Eye (tissue), 1 donor: ENCODE measurements around the gene RASGRF2.
"Not testable (repeated sequence)": the region's sequence is repeated elsewhere in the genome, so short reads cannot be mapped to it uniquely, and the experiment has no call there.

Experiments used
- DNase-seq: peaks from one replicate; pipeline ENCODE4 v3.0.0-alpha.2; 2015

Gene RASGRF2

DNA sequence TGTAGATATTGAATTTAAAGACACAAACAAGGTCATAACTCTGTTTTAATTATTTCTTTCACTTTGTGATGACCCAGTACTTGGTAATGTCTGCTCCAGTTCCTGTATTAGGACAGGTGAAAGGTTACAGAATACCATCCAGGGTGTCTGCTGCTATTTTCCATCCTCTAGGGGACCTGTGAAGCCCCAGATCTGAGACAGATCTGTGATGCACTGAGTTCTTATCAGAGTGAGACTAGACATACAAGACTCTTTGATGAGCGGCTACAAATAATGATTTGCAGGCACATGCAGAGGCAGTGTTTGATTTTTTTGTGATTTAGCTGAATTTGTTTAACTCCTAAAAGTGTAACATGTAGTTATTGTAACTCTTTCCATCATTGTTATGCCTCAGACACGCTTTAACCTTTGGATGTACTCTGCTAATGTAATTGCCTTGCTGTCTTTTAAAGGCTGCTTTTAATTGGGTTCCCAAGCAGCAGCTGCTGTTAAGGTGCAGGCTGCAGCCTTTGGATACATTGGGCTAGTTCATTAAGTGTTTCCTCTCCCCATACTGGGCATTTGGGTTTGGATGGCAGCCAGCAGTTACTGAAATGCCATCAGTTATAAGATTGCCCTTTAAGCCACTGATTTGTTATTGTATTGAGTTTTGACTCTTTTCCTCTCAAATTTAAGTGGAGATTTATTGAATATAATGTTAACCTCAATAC is 63.3 kb downstream of the RASGRF2 start:
- peak; percentile 49 for DNase-seq

DNA sequence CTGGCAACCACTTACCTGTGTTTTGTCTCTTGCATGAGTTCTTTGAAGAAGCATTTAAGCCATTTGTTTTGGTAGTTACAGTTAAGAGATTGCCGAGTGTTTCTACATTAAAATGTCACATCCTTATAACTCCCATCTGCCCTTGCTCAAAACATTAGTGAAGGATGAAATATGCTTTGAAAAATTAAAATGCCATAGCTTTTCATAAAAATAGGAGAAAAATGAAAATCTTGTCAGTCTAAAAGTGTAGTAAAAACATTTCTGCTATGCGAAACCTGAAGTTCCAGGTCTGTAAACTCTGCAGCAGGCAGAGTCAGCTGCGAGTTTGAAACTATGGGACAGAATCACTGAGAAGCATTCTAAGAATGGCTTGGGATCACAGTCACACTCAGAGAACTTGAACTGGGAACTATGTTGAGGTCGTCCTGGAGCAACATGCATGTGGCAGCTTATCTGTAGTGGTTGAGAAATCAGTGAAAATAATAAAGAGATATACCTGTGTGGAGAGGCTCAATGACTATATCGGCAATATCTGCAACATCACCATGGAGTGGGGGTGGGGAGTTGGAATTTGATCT is 67.4 kb downstream of the RASGRF2 start:
- DNase-seq = no peak

DNA sequence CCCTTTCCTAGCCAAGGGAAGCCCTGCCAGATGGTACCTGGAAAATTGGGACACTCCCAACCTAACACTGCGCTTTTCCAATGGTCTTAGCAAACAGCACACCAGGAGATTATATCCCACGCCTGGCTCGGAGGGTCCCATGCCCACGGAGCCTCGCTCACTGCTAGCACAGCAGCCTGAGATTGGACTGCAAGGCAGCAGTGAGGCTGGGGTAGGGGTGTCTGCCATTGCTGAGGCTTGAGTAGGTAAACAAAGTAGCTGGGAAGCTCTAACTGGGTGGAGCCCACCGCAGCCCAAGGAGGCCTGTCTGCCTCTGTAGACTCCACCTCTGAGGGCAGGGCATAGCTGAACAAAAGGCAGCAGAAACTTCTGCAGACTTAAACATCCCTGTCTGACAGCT is 68.7 kb downstream of the RASGRF2 start:
- DNase-seq = not testable (repeated sequence)

DNA sequence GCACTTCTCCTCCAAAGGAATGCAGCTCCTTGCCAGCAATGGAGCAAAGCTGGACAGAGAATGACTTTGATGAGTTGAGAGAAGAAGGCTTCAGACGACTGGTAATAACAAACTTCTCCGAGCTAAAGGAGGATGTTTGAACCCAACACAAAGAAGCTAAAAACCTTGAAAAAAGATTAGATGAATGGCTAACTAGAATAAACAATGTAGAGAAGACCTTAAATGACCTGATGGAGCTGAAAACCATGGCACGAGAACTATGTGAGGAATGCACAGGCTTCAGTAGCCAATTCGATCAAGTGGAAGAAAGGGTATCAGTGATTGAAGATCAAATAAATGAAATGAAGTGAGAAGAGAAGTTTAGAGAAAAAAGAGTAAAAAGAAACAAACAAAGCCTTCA is 69.6 kb downstream of the RASGRF2 start:
- DNase-seq = not testable (repeated sequence)

DNA sequence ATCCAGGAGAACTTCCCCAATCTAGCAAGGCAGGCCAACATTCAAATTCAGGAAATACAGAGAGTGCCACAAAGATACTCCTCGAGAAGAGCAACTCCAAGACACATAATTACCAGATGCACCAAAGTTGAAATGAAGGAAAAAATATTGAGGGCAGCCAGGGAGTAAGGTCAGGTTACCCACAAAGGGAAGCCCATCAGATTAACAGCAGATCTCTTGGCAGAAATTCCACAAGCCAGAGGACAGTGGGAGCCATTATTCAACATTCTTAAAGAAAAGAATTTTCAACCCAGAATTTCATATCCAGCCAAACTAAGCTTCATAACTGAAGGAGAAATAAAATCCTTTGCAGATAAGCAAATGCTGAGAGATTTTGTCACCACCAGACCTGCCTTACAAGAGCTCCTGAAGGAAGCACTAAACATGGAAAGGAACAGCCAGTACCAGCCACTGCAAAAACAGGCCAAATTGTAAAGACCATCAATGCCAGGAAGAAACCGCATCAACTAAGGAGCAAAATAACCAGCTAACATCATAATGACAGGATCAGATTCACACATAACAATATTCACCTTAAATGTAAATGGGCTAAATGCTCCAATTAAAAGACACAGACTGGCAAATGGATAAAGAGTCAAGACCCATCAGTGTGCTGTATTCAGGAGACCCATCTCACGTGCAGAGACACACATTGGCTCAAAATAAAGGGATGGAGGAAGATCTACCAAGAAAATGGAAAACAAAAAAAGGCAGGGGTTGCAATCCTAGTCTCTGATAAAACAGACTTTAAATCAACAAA is 70.3 kb downstream of the RASGRF2 start:
- DNase-seq = not testable (repeated sequence)

DNA sequence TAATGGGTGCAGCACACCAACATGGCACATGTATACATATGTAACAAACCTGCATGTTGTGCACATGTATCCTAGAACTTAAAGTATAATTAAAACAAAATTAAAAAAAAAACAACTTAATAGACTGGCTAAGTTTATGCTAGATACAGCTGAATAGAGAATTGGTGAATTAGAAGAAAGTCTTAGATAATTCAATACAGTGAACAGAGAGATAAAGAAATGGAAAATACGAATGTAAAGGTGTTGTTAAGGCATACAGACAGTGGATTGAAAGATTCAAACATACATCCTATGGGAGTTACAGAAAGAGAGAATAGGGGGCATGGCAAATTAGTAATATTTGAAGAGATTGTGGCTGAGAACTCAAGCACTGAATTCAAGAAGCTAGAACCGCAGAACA is 75.4 kb downstream of the RASGRF2 start:
- no peak for DNase-seq

DNA sequence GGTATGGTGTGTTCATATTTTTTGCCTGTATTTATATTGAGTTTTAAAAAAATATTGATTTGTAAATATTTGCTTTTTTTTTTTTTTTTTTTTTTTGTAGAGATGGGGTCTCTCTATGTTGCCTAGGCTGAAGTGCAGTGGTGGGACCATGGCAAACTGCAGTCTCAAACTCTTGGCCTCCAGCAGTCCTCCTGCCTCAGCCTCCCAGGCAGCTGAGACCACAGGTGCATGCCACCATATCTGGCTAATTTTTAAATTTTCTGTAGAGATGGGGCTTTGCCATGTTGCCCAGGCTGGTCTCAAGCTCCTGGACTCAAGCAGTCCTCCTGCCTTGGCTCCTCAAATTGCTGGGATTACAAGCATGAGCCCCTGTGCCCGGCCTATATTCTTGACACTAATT is 78.3 kb downstream of the RASGRF2 start:
- DNase-seq = no peak

DNA sequence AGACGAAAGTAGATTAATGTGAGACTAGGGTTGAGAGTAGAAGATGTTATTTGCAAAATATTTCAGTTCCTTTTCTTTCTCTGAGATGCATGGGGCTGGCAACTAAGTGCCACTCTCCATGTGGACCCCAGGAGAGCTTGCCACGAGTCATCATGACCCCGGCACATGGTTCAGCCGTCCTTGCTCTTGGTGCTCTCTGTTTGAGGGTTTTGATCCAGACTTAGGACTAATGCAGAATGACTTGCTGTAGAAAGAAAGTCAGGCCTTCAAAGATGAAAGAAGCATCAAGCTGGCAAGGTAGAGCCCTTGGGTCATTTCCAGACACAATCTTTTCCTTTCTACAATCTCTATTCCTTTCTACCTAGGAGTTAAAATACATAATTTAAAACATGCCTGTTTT is 84.7 kb downstream of the RASGRF2 start:
- no peak for DNase-seq

DNA sequence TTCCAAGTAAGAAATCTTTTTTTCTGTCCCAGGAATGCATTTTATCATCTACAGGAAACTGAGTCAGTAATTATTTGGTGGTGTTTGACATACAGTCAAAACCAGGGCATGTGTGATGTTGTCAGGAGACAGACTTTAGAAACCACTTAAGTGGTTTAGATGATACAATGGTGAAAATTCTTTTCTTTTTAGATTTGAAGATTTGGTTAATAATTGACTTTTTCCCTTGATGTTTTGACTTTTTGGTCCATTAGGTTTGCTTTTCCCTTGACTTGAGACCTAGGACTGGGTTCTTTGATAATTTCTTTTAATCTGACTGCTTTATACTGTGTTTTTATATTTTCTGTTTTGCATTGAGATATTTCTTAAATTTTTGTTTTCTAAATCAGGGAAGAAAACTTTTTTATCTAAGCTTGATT is 85.2 kb downstream of the RASGRF2 start:
- DNase-seq = no peak

DNA sequence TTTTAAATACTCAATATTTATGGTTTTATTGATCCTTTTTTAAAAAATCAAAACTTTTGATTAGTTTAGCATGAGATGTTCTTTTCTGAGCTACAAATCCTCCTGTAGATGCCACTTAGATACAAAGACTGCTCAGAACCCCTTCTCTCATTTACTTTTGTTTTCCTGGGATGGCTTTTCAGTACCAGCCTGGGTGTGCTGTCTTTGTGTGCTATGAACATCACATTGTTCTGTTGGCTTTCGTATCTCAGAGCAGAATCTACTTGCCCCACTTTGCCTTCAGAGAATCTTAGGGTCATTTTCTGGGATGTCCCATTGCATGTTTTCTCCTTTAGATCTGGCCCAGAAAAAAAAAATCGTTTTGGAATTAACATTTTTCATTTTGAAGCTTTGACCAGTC is 85.9 kb downstream of the RASGRF2 start:
- no peak for DNase-seq

DNA sequence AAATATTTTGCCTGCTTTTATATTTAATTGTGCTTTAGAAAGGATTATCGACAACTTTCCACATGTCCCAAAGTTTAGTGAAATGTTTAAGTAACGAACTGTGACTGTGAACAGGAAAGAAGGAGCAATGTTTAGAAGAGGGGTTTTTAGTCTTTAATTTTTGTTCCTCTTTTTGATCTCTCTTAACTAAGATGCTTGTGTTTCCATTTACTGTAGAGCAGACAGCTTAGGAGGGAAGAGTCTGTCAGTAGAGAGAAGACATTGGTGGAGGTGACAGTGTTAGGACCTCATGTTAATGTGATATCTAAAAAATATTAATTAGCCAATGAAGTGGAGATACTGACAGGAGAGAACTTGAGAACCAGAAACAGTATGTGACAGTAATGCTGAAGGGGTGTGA is 92.2 kb downstream of the RASGRF2 start:
- no peak for DNase-seq

DNA sequence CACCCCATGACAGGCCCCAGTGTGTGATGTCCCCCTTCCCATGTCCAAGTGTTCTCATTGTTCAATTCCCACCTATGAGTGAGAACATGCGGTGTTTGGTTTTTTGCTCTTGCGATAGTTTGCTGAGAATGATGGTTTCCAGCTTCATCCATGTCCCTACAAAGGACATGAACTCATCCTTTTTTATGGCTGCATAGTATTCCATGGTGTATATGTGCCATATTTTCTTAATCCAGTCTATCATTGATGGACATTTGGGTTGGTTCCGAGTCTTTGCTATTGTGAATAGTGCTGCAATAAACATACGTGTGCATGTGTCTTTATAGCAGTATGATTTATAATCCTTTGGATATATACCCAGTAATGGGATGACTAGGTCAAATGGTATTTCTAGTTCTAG is 93.1 kb downstream of the RASGRF2 start:
- DNase-seq = not testable (repeated sequence)

DNA sequence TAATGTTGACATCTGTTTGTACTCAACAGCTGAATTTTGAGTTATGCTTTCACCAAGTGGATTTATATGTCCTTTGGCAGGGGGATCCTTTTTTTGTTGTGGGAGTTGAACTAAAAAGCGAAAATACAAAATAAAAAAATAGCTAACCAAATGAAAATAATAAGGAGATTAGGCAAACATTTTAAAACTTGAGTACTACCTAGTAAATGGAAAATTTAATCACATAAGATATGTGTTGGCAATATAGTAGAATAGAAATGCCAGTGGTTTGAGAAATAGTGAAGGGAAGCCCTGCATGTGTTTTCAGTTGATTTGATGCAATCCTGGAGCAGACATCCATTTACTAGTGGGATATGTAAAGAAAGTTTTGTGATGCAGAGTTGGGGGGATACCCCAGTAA is 98.0 kb downstream of the RASGRF2 start:
- DNase-seq = no peak

DNA sequence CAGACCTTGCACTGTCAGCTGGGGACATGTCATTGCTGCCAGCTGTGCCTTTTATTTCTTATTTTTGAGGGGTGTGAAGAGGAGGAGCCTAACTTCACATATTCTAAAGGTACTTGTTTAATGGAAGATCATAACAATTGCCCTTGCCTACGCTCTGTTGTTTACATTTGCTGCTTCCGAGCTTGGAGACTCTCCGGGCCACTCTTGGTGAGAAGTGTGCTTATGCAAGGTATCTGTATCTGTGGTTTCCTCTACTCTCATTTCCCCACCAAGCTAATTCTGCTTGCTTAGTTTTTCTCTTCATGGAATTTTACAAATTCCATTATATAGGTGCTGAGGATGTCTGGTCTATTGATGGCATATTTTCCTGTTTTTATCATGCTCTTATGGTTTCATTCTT is 105.3 kb downstream of the RASGRF2 start:
- no peak for DNase-seq

DNA sequence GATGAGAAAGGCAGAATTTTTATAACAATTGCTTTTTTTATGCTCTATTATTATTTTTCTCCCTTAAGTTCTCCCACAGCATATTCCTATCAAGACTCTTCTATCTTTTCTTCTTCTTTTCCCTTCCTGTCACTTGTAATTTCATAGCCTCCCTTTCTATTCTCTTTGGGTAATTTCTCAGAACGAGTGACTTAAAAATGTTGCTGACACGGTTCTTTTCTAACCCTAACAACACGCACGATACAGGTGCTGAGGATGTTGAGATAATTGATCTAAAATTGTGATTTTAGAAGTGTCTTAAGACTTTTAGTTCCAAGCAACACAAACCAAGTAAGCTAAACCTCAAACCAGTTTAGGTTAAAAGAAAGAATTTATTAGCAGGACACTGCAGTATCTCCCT is 105.9 kb downstream of the RASGRF2 start:
- no peak for DNase-seq

DNA sequence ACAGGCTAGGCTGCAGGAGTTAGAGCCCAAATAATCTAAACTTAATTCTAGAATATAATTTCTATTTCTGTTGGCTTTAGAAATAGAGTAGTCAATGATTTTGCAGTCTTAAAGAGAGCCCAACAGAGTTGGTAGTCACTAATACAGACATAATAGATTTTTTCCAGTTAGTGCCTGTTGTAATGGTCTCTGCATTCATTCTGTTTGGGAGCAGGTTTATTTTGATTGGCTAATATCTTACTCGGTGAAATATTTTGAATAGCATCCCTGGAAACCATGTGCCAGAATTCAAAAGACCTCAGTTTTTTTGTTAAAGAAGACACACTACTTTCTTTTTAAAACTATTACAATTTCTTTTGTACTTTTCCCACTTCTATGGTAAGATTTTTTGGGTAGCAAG is 107.2 kb downstream of the RASGRF2 start:
- no peak for DNase-seq

DNA sequence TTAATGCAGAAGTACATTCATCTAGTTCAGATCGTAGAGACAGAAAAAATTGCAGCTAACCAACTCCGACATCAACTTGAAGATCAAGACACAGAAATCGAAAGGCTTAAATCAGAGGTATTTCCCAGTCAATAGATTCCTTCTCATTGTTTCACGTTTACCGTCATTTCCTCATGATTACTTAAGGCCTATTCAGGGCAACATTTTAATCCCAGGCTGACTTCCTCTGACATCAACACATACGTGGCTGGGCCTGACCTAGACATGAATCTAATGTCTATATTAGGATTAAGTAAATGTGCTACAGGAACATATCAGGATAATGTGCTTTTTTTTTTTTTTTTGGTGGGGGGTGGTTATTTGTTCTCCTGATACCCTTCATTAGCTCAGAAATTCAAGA is 107.9 kb downstream of the RASGRF2 start:
- DNase-seq = no peak

DNA sequence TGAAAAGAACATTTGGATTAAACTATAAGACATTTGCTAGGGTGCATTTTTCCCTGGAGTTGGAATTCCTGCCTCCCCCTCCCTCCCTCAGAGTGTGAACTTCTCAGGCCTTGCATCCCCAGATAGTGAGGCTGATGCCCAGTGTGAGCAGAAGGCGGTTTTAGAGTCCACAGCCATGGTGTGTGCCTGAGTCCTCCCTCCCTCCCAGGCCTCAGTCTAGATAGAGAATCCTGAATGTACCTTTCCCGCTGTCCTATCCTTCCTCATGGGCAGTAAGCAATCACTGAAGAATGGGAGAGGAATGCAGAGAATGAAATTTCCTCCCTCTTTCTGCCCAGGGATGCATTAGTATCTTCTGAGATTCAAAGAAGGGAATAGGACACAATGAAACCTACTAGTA is 108.5 kb downstream of the RASGRF2 start:
- DNase-seq = no peak

DNA sequence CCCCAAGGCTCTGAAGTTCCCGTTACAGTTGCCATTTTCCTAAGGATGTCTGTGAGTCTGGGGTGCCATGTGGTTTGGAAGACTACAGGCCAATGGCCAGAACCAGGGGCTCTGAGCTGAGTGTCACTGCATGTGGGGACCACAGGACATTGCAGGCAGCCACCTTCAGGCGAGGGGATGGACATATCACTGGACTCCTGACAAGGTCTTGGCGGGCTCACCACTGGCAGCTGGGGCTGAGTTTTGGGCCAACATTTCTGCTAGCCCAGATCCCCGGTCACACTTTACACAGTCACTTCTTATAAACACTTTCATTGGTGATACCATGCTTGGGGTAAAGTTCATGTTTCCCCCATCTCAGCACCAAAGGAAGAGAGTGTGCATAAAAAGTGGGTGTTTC is 109.8 kb downstream of the RASGRF2 start:
- DNase-seq = no peak

DNA sequence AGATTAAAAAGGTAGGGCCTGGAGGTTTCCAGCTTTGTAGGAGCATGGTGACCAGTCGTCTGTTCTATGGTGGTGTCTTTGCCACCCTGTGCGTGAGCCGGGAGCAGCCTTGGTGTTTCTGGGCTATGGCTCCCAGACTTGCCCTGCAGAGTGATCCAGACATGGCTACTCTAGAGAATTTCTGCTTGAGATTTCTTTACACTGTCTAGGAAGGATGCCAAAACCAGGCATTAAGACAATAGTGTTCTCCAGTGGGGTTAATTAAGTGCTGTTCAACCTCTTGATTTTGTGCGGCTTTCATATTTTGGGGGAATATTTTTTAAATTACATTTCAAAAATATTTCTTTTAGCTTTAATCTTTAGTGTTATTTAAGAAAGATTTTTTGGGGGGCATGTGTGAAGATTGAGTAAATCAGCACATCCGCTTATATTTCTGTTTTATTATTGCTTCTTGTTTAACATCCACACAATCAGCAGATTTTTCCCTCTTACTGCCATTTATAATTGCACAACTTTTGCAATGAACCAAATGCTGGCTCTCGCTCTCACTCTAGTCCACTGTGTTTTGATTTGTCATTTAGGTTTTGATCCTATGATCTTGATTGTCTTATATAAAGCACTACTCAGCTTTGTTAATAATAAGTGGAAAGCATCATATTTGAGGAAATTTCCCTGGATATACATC is 110.5 kb downstream of the RASGRF2 start:
- no peak for DNase-seq

DNA sequence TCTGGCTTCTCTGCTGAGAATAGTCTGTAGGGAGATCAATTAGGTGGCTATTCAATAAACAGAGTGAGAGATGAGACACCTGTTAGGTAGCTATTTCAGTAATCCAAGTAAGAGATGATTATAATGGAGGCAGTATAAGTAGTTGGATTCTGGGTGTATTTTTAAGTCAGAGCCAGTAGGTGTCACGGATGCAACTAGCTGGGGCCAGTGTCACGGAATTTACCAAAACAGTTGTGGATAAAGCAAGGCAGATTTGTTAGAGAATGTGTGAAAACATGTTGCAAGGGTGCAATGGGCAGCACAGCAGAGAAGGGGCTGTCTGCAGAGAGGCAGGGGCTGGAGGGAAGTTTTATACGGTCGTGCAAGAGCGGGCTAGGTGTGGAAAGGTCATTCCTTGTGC is 114.9 kb downstream of the RASGRF2 start:
- DNase-seq = no peak

DNA sequence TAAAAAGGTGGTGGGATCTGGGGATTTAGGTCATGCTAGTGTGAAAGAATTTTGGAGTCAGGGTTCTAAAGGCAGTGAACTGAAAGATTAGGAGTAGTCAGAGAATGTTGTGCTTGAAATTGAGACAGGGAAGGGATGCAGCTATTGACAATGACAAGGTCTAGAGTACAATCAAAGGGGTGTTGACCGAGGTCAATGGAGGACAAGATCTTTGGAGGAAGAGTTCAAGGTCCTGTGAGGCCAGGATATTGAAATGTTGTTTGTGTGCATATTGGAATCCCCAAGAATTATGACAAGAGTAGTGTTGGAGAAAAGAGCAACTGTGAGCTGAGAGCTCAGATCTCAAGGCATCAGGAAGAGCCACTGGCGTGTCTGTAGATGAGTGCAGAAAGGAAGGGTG is 116.9 kb downstream of the RASGRF2 start:
- no peak for DNase-seq

DNA sequence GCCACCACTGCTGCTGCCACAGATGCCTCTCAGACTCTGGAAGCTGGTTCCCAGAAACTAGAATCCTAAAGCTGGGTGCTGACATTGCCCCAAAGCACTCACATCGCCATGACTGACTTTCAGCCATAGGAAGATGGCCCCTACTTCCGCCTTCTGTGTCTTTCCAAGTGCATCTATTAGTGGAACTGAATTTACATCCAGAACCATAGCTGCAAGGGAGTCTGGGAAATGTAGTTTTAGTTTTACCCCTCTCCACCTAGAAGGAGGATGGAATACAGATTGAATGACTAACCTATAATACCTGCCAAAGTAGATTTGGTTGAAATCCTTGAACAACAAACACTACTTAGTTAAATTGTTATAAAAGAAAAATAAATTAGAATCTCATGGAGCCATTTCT is 118.8 kb downstream of the RASGRF2 start:
- no peak for DNase-seq
